Astrocyte of the cerebellum (primary cell): ENCODE data around the gene SH3RF3.

Experiments used
- DNase-seq: peaks from one replicate; pipeline ENCODE4 v3.0.0-alpha.2; 2011; ENCODE audit warnings: low read depth
- H3K4me3 ChIP-seq: 2 replicates; pipeline ENCODE4 v1.5.1; 2011; ENCODE audit warnings: mild to moderate bottlenecking, low read depth, low read length, moderate library complexity
- CTCF ChIP-seq: IDR thresholded peaks from 2 replicates; pipeline ENCODE4 v1.5.1; 2012; ENCODE audit warnings: low read length, low read depth, moderate library complexity, mild to moderate bottlenecking; ENCODE audit errors: missing control alignments
- in situ Hi-C: cut with HindIII; loops from 2 replicates; pipeline ENCODE4 v1.10.0; 2017; ENCODE audit warnings: low sequenced_read_pairs

The SH3RF3 gene

DNA sequence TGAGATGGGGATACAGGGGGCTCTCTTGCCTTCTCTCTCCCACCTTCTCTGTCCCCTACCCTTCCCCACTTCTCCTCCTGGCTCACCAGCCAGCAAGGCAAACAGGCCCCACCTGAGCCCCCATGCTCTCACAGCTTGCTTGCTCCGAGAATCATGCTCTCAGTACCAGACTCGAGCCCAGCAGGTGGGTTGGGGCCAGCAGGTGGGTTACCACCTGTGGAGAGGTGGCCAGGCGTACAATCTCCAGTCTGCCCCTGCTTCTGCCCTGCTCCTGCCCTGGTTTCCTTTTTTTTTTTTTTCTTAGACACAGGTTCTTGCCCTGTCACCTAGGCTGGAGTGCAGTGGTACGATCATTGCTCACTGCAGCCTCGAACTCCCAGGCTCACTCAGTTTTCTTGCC lies 214.5 kb downstream of the SH3RF3 start:
- no peak for TF ChIP-seq CTCF
- in situ Hi-C loops = no loop called here
- H3K4me3 ChIP-seq = no peak overlapping the region
- no peak for DNase-seq

GRCh38 chr2:109344270-109344805 lies 215.3 kb downstream of the SH3RF3 start:
- in situ Hi-C loops = no loop called here

DNA sequence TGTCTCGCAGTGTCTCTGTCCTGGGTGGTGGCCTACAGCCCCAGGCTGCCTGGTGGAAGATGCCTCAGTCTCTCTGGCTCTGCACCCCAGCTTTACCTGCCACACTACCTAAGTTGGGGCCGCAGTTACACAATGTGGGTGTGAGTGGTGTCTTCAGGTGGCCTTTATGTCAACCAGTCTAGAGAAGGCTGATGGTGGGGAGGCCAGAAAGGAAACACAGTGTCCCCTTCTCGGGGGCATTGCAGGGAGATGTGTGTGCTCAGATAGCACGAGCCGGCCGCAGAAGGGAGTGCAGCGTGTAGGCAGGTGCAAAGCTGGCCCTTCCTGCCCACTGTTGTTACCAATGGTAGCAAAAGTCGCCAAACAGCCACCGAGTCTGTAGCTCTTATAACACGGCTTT lies 216.1 kb downstream of the SH3RF3 start:
- no peak overlapping the region for H3K4me3 ChIP-seq
- in situ Hi-C loops = loop anchor here (5.0 kb wide), 1 partner anchor 103 kb away; no protein-coding TSS in a partner anchor
- DNase-seq = no peak
- TF ChIP-seq CTCF = no peak

More at GRCh38 chr2:109344270-109344805, 215.3 kb downstream of the SH3RF3 start:
- no peak for TF ChIP-seq CTCF
- H3K4me3 ChIP-seq = no peak overlapping the region
- no peak for DNase-seq

- in situ Hi-C loops = loop anchor here (5.0 kb wide), 1 partner anchor 104 kb away; no protein-coding TSS in a partner anchor
- DNase-seq = no peak
- H3K4me3 ChIP-seq = no peak overlapping the region
- no peak for TF ChIP-seq CTCF
Measured at GRCh38 chr2:109345653-109346480, 216.9 kb downstream of the SH3RF3 start.

DNA sequence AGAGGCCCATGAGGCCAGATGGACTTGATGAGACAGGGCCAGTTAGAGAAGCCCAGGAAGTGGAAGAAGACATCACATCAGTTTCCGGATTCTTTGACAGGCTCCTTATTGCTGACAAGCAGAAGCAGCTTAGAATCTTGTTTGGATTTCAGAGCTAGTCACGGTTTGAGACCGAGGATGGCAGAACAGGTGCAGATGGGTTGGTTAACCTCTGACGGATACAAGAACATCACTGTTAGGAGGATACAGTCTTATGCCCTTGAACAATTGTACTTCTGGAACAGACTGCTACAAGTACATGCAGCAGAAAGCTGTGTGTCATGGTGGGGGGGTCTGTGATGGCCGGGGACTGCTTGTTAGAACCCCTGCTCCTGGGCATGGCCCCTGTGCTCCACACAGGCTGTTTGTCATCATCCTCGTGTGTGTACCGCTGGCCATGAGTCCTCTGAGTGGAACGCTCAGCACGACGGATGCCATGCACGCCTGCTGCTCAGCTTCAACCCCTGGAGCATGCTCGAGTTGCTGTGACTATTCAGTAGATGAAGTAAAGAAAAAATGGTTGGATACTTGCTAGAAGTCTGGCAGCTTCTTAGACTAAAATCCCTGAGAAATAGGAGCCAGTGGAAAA lies 217.7 kb downstream of the SH3RF3 start:
- no peak for DNase-seq
- TF ChIP-seq CTCF = no peak

GRCh38 chr2:109347626-109348025 lies 218.6 kb downstream of the SH3RF3 start:
- H3K4me3 ChIP-seq = no peak overlapping the region
- in situ Hi-C loops = loop anchor here (5.0 kb wide), 1 partner anchor 105 kb away; no protein-coding TSS in a partner anchor
- TF ChIP-seq CTCF = no peak
- no peak for DNase-seq

More for the DNA sequence above, 217.7 kb downstream of the SH3RF3 start:
- H3K4me3 ChIP-seq = no peak overlapping the region
- in situ Hi-C loops = loop anchor here (5.0 kb wide), 1 partner anchor 104 kb away; no protein-coding TSS in a partner anchor
